Lower lobe of right lung (tissue), 2 donors: ENCODE data around the gene PNLIPRP2. TPM values are rescaled to one million over a fixed set of nuclear protein-coding genes. Genes with fewer than 3 reads are reported as not detected.

Source experiments
- ATAC-seq, 2 donors: fragments of 200-7000 bp; cut with Tn5 transposase; one replicate each; pipeline ENCODE4 v1.9.1; 2020 to 2022; ENCODE audit warnings: mild to moderate bottlenecking in 2 of 2, moderate library complexity in 2 of 2
- DNase-seq: peaks from one replicate; pipeline ENCODE4 v3.0.0-alpha.2; 2020
- H3K27ac ChIP-seq: fragments of 200-600 bp; one replicate; pipeline ENCODE4 v1.8.0; 2022
- H3K27me3 ChIP-seq: fragments of 200-600 bp; one replicate; pipeline ENCODE4 v1.8.0; 2022; ENCODE audit warnings: low read depth
- H3K36me3 ChIP-seq: fragments of 200-600 bp; one replicate; pipeline ENCODE4 v1.8.0; 2022; ENCODE audit warnings: mild to moderate bottlenecking
- H3K4me1 ChIP-seq: fragments of 200-600 bp; one replicate; pipeline ENCODE4 v1.8.0; 2022
- H3K4me3 ChIP-seq: fragments of 200-600 bp; one replicate; pipeline ENCODE4 v1.8.0; 2022; ENCODE audit warnings: mild to moderate bottlenecking
- H3K9me3 ChIP-seq: fragments of 200-600 bp; one replicate; pipeline ENCODE4 v1.8.0; 2022
- intact Hi-C: fragments of 100-400 bp; cut with DNase I; formaldehyde crosslinking; loops from one replicate; pipeline ENCODE4 v1.11.0; 2022
- total RNA-seq: library from RNA; stranded (reverse); fragmentation: NEBNext Ultra II Directional; extraction: Animal tissue kit (Norgen Biotek cat#: 25700); gene quantifications from one replicate; pipeline ENCODE4 v1.2.1, GENCODE V29; 2021
- TF ChIP-seq, protein P1 (sequence below): fragments of 200-600 bp; IDR thresholded peaks from one replicate; pipeline ENCODE4 v1.8.0; 2022; ENCODE audit warnings: antibody characterized with exemption, mild to moderate bottlenecking
- donor health status: DM: no; HTN: yes; CAD: no; lungs with severe emphysema.

The PNLIPRP2 gene
- total RNA-seq, 1 donor from 2014 or later = not detected

DNA sequence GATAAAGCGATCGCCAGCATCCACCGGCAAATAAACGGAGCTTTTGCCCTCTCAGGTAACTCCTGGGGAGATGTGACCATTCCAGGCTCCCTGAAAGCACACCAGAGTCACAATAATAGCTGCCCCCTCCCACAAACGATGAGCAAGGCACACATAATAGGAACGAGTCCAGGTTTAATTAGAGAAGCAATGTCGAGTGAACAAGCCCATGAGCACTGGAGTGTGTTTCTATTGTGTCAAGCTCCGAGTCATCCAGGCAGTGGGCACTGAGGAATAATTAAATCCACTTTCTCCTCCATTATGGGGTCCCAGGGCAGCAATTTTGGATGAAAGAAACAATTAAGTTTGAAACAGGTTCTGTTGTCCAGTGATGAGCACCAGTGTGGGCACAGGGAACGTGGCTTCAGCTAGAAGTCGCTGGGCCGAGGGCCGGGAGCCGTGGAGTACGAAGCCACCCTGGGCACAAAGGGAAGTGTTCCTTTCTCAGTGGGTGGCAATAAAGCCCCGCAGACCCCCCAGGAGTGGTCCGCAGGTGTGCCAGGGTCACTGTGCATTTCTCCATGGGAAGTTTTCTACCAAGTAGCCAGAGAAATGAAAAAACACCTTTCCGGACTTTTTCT is 12.0 kb downstream of the PNLIPRP2 start:
- peaks cover 4% of the 10 kb centered on the region for H3K27me3 ChIP-seq
- no peaks in the 10 kb centered on the region for H3K9me3 ChIP-seq
- H3K36me3 ChIP-seq = no peaks in the 10 kb centered on the region
- TF ChIP-seq, protein P1, sequence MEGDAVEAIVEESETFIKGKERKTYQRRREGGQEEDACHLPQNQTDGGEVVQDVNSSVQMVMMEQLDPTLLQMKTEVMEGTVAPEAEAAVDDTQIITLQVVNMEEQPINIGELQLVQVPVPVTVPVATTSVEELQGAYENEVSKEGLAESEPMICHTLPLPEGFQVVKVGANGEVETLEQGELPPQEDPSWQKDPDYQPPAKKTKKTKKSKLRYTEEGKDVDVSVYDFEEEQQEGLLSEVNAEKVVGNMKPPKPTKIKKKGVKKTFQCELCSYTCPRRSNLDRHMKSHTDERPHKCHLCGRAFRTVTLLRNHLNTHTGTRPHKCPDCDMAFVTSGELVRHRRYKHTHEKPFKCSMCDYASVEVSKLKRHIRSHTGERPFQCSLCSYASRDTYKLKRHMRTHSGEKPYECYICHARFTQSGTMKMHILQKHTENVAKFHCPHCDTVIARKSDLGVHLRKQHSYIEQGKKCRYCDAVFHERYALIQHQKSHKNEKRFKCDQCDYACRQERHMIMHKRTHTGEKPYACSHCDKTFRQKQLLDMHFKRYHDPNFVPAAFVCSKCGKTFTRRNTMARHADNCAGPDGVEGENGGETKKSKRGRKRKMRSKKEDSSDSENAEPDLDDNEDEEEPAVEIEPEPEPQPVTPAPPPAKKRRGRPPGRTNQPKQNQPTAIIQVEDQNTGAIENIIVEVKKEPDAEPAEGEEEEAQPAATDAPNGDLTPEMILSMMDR = no peak
- H3K27ac ChIP-seq = no peak overlapping the region
- H3K4me3 ChIP-seq = no peak overlapping the region
- H3K4me1 ChIP-seq = no peaks in the 10 kb centered on the region
- ATAC-seq (no peak), DNase-seq (no peak)
- intact Hi-C loops = no loop called here

DNA sequence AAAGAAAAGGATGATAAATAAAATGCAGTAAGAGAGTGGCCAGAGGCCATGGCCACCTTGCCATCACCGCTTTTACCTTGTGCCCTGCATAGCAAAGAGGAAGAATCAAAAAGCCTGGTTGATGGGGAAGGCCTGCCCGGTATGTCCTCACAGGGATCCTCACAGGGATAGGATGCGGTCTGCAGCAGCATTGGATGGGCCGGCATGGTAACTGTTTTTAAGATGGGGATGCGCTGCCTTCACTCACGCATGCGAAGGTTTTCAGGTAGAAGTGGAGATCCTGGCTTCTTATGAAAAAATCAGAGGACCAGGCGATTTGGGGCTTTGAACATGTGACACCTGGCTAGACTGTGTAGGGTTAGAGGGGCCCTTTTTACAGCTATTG is 12.5 kb downstream of the PNLIPRP2 start:
- intact Hi-C loops = no loop called here
- no peaks in the 10 kb centered on the region for H3K4me1 ChIP-seq

DNA sequence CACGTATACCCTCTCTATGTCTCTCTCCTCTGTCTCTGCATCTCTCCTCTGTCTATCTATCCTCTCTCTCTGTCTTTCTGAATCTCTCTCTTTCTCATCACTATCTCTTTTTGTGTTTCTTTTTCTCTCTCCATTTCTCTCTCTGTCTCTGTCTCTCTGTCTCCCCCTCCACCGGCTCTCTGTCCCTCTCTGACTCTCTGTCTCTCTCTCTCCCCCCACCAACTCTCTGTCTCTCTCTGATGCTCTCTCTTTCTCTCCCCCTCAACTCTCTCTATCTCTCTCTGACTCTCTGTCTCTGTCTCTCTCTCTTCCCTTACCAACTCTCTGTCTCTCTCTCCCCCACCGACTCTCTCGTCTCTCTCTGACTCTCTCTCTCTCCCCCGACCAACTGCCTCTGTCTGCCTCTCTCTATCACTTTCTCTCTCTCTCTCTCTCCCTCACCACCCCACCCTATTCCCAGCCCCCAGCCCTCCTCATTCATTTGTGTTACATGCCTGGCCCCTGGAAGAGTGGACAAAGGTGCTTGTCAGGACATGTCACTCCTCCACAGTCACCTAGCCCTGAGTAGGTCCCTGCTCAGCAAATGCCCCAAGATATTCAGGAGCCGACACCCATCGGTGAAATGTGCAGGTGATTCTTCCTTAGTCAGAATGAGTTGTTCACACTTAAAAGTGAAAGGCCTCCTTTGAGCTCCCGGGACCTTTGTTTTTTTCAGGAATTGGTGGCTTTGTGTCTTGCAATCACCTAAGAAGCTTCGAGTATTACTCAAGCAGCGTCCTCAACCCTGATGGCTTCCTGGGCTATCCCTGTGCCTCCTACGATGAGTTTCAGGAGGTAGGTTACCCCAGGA is 13.6 kb downstream of the PNLIPRP2 start:
- ATAC-seq (no peak), DNase-seq (no peak)
- no peaks in the 10 kb centered on the region for H3K4me1 ChIP-seq
- no peaks in the 10 kb centered on the region for H3K36me3 ChIP-seq
- H3K27me3 ChIP-seq = no peaks in the 10 kb centered on the region
- H3K9me3 ChIP-seq = no peaks in the 10 kb centered on the region
- H3K4me3 ChIP-seq = no peak overlapping the region
- H3K27ac ChIP-seq = no peak overlapping the region
- TF ChIP-seq, protein P1 = no peak
- intact Hi-C loops = no loop called here

More for the DNA sequence above, 12.5 kb downstream of the PNLIPRP2 start:
- no peak overlapping the region for H3K4me3 ChIP-seq
- H3K27ac ChIP-seq = no peak overlapping the region
- no peaks in the 10 kb centered on the region for H3K36me3 ChIP-seq
- no peaks in the 10 kb centered on the region for H3K27me3 ChIP-seq
- TF ChIP-seq, protein P1 = no peak
- DNase-seq (no peak), ATAC-seq (no peak)
- no peaks in the 10 kb centered on the region for H3K9me3 ChIP-seq

DNA sequence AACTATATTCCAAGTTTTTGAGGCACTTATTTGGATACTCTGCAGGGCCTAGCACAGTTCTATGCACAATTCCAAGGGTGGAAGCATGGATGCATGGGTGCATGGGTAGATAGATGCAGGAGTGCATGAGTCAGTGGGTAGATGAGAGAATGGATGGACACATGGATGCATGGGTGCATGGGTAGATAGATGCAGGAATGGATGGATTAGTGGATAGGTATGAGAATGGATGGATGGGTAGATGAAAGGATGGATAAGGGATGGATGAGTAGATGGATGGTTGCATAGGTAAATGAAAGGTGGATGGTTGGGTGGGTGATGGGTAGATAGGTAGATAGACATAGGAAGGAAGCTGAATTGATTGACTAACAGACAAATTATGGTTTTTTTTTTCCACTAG is 15.6 kb downstream of the PNLIPRP2 start:
- Histone ChIP-seq H3K27me3 (no peaks in the 10 kb centered on the region), H3K36me3 (no peaks in the 10 kb centered on the region), H3K4me1 (no peaks in the 10 kb centered on the region), H3K4me3 (no peak overlapping the region), H3K27ac (no peak overlapping the region), H3K9me3 (no peaks in the 10 kb centered on the region)
- no peak for ATAC-seq
- intact Hi-C loops = no loop called here
- TF ChIP-seq, protein P1 = no peak
- no peak for DNase-seq

DNA sequence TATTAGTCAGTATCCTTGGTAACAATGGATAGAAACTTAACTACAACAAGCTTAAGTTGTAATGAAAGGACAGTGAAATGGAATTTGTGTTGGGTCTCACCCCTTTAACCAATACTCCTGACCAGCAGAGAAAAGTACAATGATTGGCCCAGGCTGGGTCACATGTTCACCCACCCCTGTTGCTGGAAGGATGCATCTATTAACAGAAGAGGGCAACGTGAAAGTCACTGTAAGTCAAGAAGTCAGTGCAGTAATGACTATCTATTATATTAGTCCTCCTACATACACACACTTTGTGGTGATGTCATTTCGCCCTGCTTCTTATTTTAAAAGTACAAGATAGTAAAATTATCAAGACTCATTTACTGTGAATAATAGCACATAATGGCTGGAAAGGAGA is 16.2 kb downstream of the PNLIPRP2 start:
- H3K4me3 ChIP-seq = no peak overlapping the region
- no peaks in the 10 kb centered on the region for H3K27me3 ChIP-seq
- DNase-seq = no peak
- H3K4me1 ChIP-seq = no peaks in the 10 kb centered on the region
- intact Hi-C loops = no loop called here
- H3K9me3 ChIP-seq = no peaks in the 10 kb centered on the region
- H3K36me3 ChIP-seq = no peaks in the 10 kb centered on the region
- no peak overlapping the region for H3K27ac ChIP-seq
- ATAC-seq = no peak
- TF ChIP-seq, protein P1 = no peak
